ENCODE results near the gene FRMD4A. TPM values are rescaled to one million over a fixed set of nuclear protein-coding genes. Genes with fewer than 3 reads are reported as not detected.

Gene FRMD4A
- total RNA-seq, 2 experiments from 2014 or later: 0.17 TPM; not detected in 1

DNA sequence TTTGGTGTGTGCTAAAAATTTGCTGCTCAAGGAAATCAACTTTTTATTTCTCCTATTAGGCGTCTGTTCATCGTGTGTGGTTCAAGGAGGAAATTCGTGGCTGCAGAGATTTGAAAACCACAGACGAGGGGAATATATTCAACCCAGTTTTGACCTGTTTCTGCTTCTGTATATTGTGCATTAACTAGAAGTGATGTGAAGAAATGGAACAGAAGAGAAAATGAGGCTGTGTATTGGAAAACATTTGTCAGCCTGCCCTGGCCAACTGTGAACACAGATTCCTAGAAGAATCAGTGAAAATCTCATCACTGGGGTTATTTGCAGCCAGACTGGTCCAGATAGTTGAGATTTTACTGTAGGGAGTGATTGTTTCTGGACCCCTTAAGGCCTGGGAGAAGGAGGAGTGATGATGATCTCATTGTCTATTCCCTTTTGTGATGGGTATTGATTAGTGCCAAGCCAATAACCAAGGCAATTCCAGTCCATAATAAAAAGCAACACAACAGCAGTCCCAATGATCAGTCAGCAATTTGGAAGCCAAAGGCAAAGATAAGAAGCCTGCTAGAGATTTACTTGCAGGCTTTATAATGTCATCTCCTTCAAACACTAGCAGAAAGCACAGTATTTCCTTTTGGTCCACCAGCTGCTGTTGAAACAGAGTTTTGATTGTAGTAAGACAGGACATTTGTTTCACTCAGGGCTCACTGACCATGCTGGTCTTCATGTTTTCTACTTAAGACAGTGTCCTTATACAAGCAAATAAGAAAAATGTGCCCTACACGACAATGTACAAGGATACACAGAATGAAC lies 404.5 kb downstream of the FRMD4A start:
- no peak overlapping the region for H3K4me2 ChIP-seq (ENCODE audit: low read length)
- ChIA-PET CTCF (ENCODE audit: unreplicated experiment) (no interaction called here), POLR2A (interaction anchor here (0.6 to 0.7 kb wide), 2 partner anchors 8 to 331 kb away, joined by 3 to 4 read pairs; no protein-coding TSS in a partner anchor)
- H3K27ac ChIP-seq (ENCODE audit: low read depth, low read length, poor library complexity, severe bottlenecking): no peak overlapping the region
- H3K4me1 ChIP-seq (ENCODE audit: insufficient read depth, low read length, poor library complexity, severe bottlenecking): peaks cover 5% of the 10 kb centered on the region
- H2AFZ ChIP-seq (ENCODE audit: low read length): no peak overlapping the region
- no peak for DNase-seq (ENCODE audit: low spot score)
- no peaks in the 10 kb centered on the region for H3K36me3 ChIP-seq (ENCODE audit: insufficient read depth, low read length)
- no peak overlapping the region for H3K4me3 ChIP-seq (ENCODE audit: low read depth, low read length, poor library complexity, severe bottlenecking)
- H3K79me2 ChIP-seq (ENCODE audit: insufficient read depth, low read depth, low read length): no peaks in the 10 kb centered on the region
- H4K20me1 ChIP-seq (ENCODE audit: insufficient read depth, low read length): no peaks in the 10 kb centered on the region
- H3K9me2 ChIP-seq (ENCODE audit: insufficient read depth, low read length): no peaks in the 10 kb centered on the region
- no peaks in the 10 kb centered on the region for H3K9me3 ChIP-seq (ENCODE audit: low read length)
- no TSS peak for BruUV-seq (replicated peaks)
- intact Hi-C loops (cut with micrococcal nuclease; ENCODE audit: unreplicated experiment): no loop called here
- TF ChIP-seq EZH2phosphoT487 (IDR thresholded peaks at IDR 0.05; ENCODE audit: borderline replicate concordance, low read depth, low read length): no peak
- TF ChIP-seq, protein P1, sequence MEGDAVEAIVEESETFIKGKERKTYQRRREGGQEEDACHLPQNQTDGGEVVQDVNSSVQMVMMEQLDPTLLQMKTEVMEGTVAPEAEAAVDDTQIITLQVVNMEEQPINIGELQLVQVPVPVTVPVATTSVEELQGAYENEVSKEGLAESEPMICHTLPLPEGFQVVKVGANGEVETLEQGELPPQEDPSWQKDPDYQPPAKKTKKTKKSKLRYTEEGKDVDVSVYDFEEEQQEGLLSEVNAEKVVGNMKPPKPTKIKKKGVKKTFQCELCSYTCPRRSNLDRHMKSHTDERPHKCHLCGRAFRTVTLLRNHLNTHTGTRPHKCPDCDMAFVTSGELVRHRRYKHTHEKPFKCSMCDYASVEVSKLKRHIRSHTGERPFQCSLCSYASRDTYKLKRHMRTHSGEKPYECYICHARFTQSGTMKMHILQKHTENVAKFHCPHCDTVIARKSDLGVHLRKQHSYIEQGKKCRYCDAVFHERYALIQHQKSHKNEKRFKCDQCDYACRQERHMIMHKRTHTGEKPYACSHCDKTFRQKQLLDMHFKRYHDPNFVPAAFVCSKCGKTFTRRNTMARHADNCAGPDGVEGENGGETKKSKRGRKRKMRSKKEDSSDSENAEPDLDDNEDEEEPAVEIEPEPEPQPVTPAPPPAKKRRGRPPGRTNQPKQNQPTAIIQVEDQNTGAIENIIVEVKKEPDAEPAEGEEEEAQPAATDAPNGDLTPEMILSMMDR (conservative IDR thresholded peaks at IDR 0.05; ENCODE audit: low read length): no peak

DNA sequence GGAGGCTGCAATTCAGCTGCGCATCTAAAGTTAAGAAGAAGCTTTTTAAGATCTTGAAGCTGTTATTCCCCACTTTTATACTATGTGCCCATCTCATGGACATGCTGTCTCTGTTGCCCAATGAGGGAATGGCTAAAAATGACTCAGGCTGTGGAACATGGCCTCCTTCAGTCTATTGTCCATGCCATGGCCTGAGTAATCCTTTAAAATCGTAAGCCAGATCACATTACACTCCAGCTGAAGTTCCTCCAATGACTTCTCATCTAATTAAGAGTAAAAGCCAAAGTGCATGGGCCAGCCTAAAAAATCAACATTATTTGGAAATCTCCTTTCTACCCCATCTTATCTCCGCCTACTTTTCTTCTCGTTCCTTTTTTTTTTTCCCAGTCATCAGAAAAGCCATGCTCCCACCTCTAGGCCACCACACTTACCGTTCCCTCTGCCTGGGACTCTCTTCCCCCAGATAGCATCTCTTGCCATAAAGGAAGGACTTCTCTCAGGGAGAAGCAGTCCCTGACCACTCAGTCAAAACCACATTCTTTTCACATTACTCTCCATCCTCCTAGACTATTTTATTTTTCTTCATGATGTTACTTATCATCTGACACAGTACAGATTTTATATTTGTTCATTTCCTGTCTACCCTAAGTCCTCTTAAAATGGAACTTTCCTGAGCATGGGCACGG lies 406.5 kb downstream of the FRMD4A start:
- H3K27ac ChIP-seq (ENCODE audit: low read depth, low read length, poor library complexity, severe bottlenecking): no peak overlapping the region
- ChIA-PET CTCF (ENCODE audit: unreplicated experiment) (no interaction called here), POLR2A (interaction anchor here (0.6 to 0.9 kb wide), 2 partner anchors 9 to 14 kb away, joined by 4 read pairs; no protein-coding TSS in a partner anchor)

More for the DNA sequence above, 406.5 kb downstream of the FRMD4A start:
- no peak for DNase-seq (ENCODE audit: low spot score)
- Histone ChIP-seq H3K9me2 (ENCODE audit: insufficient read depth, low read length) (no peaks in the 10 kb centered on the region), H4K20me1 (ENCODE audit: insufficient read depth, low read length) (no peaks in the 10 kb centered on the region), H3K36me3 (ENCODE audit: insufficient read depth, low read length) (no peaks in the 10 kb centered on the region), H2AFZ (ENCODE audit: low read length) (no peak overlapping the region), H3K4me1 (ENCODE audit: insufficient read depth, low read length, poor library complexity, severe bottlenecking) (peaks cover 5% of the 10 kb centered on the region), H3K4me2 (ENCODE audit: low read length) (no peak overlapping the region), H3K79me2 (ENCODE audit: insufficient read depth, low read depth, low read length) (no peaks in the 10 kb centered on the region), H3K9me3 (ENCODE audit: low read length) (no peaks in the 10 kb centered on the region), H3K4me3 (ENCODE audit: low read depth, low read length, poor library complexity, severe bottlenecking) (no peak overlapping the region)
- intact Hi-C loops (cut with micrococcal nuclease; ENCODE audit: unreplicated experiment): no loop called here
- no TSS peak for BruUV-seq (replicated peaks)
- TF ChIP-seq EZH2phosphoT487 (IDR thresholded peaks at IDR 0.05; ENCODE audit: borderline replicate concordance, low read depth, low read length): no peak
- TF ChIP-seq, protein P1 (conservative IDR thresholded peaks at IDR 0.05; ENCODE audit: low read length): no peak
